ENCODE results near the gene MAPK8.

MAPK8 gene

DNA sequence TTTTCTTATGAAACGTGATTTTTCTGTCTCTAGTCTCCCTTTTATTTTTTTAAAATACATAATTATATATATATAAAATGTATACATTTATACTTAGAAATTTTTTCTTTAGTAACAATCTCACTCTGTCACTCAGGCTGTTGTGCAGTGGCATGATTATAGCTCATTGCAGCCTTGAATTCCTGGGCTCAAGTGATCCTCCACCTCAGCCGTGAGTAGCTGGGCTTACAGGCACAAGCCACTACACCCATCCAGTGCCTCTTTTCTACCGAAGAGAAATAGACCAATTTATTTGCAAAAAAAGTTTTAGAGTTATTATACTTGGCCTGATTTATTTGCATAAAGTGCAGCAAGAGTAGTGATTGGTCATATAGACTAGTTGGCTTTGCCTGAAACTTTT, 72.2 kb downstream of the MAPK8 start:
- TF ChIP-seq, protein P1, sequence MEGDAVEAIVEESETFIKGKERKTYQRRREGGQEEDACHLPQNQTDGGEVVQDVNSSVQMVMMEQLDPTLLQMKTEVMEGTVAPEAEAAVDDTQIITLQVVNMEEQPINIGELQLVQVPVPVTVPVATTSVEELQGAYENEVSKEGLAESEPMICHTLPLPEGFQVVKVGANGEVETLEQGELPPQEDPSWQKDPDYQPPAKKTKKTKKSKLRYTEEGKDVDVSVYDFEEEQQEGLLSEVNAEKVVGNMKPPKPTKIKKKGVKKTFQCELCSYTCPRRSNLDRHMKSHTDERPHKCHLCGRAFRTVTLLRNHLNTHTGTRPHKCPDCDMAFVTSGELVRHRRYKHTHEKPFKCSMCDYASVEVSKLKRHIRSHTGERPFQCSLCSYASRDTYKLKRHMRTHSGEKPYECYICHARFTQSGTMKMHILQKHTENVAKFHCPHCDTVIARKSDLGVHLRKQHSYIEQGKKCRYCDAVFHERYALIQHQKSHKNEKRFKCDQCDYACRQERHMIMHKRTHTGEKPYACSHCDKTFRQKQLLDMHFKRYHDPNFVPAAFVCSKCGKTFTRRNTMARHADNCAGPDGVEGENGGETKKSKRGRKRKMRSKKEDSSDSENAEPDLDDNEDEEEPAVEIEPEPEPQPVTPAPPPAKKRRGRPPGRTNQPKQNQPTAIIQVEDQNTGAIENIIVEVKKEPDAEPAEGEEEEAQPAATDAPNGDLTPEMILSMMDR (IDR thresholded peaks at IDR 0.05; ENCODE audit: insufficient read depth, low read length, poor library complexity, severe bottlenecking) = no peak
- Histone ChIP-seq H3K27me3 (replicated peaks; ENCODE audit: control insufficient read depth, insufficient read depth, low read length) (no peaks in the 10 kb centered on the region), H3K4me3 (replicated peaks; ENCODE audit: low read depth, low read length) (no peak overlapping the region), H3K36me3 (ENCODE audit: control insufficient read depth, insufficient read depth, low read length) (no peaks in the 10 kb centered on the region)
- DNase-seq (ENCODE audit: extremely low read depth, insufficient read length) = no peak

DNA sequence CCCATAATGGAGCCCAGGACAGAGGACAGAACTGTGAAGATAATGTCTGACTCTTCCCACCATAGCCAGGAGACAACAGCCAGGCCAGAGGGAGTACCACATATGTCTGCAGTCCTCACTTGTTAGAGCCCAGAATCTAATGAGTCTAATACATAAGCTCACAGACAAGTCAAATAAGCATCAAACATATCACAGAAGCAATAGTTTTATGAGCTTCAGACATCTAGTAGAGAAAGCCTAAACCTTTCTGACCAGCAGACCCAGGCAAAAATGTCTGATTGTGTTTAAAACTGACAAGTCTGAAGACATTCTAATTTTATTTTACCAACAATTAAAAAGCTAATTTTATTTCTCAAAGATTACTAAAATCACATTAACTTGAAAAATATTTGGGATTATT, 75.5 kb downstream of the MAPK8 start:
- no peak for DNase-seq (ENCODE audit: extremely low read depth, insufficient read length)
- TF ChIP-seq, protein P1 (IDR thresholded peaks at IDR 0.05; ENCODE audit: insufficient read depth, low read length, poor library complexity, severe bottlenecking) = no peak
- no peak overlapping the region for H3K4me3 ChIP-seq (replicated peaks; ENCODE audit: low read depth, low read length)
- no peaks in the 10 kb centered on the region for H3K36me3 ChIP-seq (ENCODE audit: control insufficient read depth, insufficient read depth, low read length)
- H3K27me3 ChIP-seq (replicated peaks; ENCODE audit: control insufficient read depth, insufficient read depth, low read length) = no peaks in the 10 kb centered on the region

DNA sequence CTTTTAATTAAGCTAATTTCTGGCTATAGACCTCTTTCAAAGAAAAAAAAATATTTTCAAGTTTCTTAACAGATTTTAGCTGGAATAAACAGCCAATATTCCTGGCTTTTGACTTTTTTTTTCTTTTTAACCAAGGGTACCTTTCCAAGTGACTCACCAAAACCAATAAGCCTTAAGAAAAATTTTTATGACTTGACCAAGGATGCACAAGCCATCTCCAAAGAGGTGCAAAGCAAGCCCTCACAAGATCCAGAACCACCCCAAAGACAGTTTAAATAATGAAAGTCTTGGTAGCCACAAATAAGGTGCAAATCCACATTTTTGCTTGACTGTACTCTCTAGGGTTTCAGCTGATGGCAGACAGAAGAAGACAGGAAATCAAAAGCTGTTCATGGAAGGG, 76.5 kb downstream of the MAPK8 start:
- Histone ChIP-seq H3K4me3 (replicated peaks; ENCODE audit: low read depth, low read length) (no peak overlapping the region), H3K36me3 (ENCODE audit: control insufficient read depth, insufficient read depth, low read length) (no peaks in the 10 kb centered on the region), H3K27me3 (replicated peaks; ENCODE audit: control insufficient read depth, insufficient read depth, low read length) (no peaks in the 10 kb centered on the region)
- DNase-seq (ENCODE audit: extremely low read depth, insufficient read length) = no peak
- TF ChIP-seq, protein P1 (IDR thresholded peaks at IDR 0.05; ENCODE audit: insufficient read depth, low read length, poor library complexity, severe bottlenecking) = no peak

DNA sequence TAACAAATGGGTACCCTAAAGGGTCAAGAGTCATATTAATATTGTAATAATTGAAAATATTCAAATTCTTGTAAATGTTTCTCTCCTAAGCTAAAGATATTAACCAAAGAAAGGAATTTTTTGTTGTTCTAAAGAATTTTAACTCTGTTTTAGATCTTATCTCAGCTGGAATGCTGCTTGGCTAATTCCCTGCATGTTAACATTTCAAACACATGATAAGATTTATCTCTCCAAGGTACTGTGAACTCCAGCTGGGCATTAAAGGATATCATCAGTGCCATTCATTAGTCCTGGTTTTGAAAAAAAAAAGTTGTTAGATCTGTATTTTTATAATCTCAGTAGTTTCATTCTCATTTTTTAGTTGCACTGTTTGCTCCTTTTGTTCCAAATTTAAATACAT, 76.9 kb downstream of the MAPK8 start:
- TF ChIP-seq, protein P1 (IDR thresholded peaks at IDR 0.05; ENCODE audit: insufficient read depth, low read length, poor library complexity, severe bottlenecking) = no peak
- H3K36me3 ChIP-seq (ENCODE audit: control insufficient read depth, insufficient read depth, low read length) = no peaks in the 10 kb centered on the region
- DNase-seq (ENCODE audit: extremely low read depth, insufficient read length) = no peak
- no peaks in the 10 kb centered on the region for H3K27me3 ChIP-seq (replicated peaks; ENCODE audit: control insufficient read depth, insufficient read depth, low read length)
- no peak overlapping the region for H3K4me3 ChIP-seq (replicated peaks; ENCODE audit: low read depth, low read length)

DNA sequence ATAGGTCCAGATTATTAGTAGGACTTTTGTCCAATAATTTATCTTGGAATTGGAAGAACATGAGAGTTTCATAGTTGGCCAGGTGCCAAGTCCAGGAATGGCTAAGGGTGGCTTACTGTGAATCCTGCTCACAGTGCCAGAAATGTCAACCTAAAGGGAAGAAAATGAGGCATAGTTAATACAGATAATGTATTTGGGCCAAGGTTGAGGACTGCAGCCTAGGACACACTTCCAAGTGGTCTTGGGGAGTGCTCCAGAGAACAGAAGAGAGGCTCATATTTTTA, 78.2 kb downstream of the MAPK8 start:
- Histone ChIP-seq H3K27me3 (replicated peaks; ENCODE audit: control insufficient read depth, insufficient read depth, low read length) (no peaks in the 10 kb centered on the region), H3K36me3 (ENCODE audit: control insufficient read depth, insufficient read depth, low read length) (no peaks in the 10 kb centered on the region), H3K4me3 (replicated peaks; ENCODE audit: low read depth, low read length) (no peak overlapping the region)
- TF ChIP-seq, protein P1 (IDR thresholded peaks at IDR 0.05; ENCODE audit: insufficient read depth, low read length, poor library complexity, severe bottlenecking) = no peak
- no peak for DNase-seq (ENCODE audit: extremely low read depth, insufficient read length)

DNA sequence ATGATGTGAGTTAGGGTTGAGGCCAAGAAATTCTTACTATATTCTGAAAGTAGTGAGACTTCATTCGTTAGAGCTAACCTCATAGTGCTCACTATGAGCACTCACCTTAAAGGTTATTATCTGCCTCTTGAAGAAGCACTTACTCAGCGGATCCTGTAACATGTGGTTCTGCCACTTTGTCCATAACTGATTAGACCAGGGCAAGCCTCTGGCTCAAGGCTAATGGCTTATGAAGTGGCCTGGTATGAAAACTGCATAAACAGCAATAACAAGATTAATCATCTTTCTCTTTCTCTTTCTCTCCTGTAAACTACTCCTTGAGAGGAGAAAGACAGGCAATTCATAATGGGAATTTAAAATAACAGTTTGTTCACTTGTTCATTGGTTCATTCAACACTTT, 82.8 kb downstream of the MAPK8 start:
- H3K36me3 ChIP-seq (ENCODE audit: control insufficient read depth, insufficient read depth, low read length) = no peaks in the 10 kb centered on the region
- no peak for DNase-seq (ENCODE audit: extremely low read depth, insufficient read length)
- no peaks in the 10 kb centered on the region for H3K27me3 ChIP-seq (replicated peaks; ENCODE audit: control insufficient read depth, insufficient read depth, low read length)
- H3K4me3 ChIP-seq (replicated peaks; ENCODE audit: low read depth, low read length) = no peak overlapping the region
- TF ChIP-seq, protein P1 (IDR thresholded peaks at IDR 0.05; ENCODE audit: insufficient read depth, low read length, poor library complexity, severe bottlenecking) = no peak
